HG02678 (cell line): ENCODE results near the gene RABEPK.
"Not testable (repeated sequence)": the region's sequence is repeated elsewhere in the genome, so short reads cannot be mapped to it uniquely, and the experiment has no call there.

ENCODE experiments used
- ATAC-seq: cut with Tn5 transposase; IDR thresholded peaks from one replicate; pipeline ENCODE4 v1.9.1; 2021; ENCODE audit warnings: mild to moderate bottlenecking, moderate library complexity; ENCODE audit not compliant: unreplicated experiment

Gene RABEPK, protein sequence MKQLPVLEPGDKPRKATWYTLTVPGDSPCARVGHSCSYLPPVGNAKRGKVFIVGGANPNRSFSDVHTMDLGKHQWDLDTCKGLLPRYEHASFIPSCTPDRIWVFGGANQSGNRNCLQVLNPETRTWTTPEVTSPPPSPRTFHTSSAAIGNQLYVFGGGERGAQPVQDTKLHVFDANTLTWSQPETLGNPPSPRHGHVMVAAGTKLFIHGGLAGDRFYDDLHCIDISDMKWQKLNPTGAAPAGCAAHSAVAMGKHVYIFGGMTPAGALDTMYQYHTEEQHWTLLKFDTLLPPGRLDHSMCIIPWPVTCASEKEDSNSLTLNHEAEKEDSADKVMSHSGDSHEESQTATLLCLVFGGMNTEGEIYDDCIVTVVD

DNA sequence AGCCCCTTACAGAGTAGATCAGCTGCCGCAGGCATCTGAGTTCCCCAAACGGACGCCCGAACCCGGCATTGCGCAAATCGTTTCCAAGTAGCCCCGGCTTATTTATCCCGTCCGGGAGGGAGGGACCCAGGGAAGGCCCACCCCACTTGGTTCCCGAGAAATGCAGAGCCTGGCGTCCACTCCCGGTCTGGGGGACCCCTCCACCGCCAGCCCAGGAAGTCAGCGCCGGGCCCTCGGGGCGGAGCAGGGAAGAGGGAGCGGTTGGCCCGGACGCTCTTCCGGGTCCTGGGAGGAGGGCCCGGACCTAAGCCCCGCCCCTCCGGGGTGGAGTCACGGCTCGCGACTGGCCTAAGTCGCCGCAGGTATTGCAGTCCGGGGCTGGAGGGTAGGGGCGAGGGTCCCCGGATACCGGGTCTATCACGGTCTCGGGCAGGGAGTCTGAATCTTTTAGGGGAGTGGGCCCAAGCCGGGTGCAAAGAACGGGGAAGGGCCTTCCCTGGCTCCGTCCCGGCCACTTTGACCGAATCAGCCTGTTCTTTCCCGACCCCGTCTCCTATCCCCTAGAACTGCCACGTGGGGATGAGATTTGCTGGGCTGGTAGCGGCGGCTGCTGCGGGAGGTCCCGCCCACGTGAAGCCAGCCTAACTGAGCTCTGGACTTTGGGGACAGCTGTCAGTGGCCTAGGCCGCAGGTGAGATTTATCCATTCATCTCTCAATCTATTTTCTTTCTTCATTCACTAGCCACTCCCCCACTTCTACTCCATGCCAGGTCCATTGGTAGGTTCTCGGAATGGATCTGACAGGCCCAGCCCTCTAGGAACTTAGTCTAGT lies at the start of gene RABEPK:
Gene RABEPK (plus strand): TSS at position 327 of the 832 bp plus-strand sequence. CDS start 2,472 bp downstream, outside the sequence.
- peak; percentile 98 for ATAC-seq

DNA sequence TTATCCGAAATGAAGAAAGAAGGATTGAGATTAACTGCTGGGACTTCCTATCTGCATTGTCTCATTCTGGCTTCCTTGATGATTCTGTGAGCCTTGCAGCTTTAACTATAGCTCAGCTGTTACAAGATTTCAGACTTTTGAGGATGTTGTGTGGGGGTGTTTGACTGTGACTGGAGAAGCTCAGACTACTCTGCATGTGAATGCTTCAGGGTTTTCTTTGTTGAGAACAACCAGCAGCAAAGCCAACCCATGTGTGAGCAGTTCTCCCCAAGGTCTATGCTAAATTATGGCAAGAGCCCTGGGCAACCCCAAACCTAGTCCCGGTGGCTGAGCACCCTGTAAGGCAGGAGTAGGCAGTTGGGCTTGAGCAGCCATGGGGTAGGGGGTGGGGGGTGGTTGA lies 48.6 kb upstream of the RABEPK start:
- ATAC-seq = no peak

DNA sequence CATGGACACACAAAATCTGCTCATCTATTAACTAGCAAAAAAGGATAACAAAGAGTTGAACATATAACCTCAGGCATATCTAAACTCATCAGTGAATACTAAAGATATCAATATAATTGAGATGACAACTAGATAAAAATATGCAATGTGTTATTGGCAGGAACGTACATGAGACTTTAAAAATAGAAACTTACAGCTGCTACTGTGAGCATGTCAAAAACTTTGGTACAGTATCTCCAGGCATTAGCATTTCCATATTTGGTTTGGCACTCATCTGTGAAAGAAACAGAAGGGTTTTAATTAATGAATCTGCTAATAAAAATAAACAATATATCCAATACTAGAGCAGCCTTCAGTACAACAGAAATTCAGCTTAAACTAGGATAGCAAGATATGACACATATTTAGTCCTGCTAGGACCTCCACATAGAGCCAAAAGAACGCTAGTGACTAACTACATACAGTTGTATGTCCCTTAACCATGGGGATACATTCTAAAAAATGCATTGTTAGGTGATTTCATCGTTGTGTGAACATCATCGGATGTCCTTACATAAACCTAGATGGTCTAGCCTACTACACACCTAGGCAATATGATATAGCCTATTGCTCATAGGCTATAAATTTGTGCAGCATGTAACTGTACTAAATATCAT lies 46.5 kb upstream of the RABEPK start:
- ATAC-seq = no peak

DNA sequence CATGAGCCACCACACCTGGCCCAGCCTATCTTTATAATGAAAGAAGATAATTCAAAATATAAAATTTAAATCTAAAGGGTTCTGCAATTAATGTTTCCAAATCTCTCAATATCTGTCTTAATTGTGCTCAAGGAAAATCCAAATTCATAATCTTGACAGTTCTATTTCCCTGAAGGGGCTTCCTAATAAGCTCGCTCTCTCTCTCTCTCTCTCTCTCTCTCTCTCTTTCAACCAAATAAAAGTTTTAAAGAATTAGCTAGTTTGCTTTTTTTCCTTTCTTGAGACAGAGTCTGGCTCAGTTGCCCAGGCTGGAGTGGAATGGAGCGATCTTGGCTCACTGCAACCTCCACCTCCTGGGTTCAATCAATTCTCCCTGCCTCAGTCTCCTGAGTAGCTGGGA lies 43.8 kb upstream of the RABEPK start:
- ATAC-seq = no peak

DNA sequence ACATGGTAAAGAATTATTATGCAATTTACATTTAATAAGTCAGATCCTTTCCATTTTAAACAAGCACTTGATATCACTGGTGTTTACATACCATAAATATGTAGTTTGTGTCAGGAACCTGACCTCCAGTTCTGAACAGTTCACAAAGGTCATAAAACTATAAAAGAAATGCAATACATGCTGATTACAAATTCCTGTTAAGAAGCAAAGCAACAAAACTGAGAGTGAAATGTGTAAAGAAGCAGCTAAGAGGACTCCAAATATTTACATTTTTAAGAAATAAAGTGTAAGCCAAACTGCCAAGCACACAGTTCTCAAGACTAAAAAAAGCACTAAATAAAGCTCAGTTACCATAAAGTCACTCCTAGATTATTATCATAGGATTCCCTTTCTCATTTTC lies 39.6 kb upstream of the RABEPK start:
- no peak for ATAC-seq

DNA sequence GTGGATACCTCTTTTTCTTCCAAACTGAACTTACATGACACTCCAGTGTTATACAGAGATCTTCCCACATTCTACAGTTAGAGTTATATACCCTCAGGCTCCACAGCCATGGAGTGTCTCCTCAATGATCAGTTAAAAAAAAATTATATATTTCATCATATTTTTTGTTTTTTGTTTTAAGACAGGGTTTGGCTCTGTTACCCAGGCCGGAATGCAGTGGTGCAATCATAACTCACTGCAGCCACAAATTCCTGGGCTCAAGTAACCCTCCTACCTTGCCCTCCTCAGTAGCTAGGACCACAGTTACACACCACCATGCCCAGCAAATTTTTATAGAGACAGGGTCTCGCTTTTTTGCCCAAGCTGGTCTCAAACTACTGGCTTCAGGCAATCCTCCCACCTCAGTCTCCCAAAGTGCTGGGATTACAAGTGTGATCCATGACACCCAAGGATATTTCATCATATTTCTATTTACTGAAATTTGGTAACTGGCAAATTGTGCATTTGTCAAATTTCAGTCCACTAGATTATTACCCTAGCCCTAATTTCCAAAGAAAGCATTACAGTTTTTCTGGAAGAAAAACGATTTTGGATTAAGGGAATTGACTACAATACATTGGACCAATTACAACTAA lies 38.9 kb upstream of the RABEPK start:
- no peak for ATAC-seq

DNA sequence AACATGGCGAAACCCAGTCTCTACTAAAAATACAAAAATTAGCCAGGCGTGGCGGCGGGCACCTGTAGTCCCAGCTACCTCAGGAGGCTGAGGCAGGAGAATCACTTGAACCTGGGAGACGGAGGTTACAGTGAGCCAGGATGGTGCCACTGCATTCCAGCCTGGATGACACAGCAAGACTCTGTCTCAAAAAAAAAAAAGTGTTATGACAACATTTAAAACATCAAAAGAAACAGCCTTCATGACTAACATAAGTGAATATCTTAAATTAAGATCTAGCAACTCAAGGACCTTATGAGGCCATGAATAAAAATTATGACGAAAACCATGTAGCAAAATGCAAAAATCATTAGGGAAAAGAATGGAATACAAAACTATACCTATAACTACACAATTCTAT lies 37.5 kb upstream of the RABEPK start:
- not testable (repeated sequence) for ATAC-seq

DNA sequence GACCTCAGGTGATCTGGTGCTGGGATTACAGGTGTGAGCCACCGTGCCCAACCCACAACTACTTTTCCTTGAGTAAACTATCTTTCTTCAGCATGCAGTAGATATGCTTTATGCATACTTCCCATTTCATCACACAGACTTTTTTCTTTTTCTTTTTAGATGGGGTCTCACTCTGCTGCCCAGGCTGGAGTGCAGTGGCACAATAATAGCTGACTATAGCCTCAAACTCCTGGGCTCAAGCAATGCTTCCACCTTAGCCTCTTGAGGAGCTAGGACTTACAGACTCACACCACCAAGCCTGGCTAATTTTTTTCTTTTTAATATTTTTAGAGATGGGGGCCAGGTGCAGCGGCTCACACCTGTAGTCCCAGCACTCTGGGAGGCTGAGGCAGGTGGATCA lies 33.6 kb upstream of the RABEPK start:
- ATAC-seq = no peak

DNA sequence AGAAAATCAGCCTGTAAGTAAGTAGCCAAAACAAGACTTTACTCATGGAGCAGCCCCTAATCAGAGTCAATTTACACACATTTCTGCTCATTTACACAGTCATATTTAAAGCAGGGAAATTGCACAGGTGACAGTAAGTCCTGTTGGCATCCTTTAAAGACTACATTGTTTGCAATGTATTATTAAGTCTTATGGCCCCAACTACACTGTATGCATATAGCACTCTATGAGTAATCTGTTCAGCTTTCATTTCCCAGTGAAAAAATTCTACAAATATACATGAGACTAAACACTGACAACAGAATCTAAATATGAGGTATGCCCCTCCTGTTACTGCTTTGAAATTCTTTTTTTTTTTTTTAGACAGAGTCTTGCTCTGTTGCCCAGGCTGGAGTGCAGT lies 30.4 kb upstream of the RABEPK start:
- no peak for ATAC-seq

DNA sequence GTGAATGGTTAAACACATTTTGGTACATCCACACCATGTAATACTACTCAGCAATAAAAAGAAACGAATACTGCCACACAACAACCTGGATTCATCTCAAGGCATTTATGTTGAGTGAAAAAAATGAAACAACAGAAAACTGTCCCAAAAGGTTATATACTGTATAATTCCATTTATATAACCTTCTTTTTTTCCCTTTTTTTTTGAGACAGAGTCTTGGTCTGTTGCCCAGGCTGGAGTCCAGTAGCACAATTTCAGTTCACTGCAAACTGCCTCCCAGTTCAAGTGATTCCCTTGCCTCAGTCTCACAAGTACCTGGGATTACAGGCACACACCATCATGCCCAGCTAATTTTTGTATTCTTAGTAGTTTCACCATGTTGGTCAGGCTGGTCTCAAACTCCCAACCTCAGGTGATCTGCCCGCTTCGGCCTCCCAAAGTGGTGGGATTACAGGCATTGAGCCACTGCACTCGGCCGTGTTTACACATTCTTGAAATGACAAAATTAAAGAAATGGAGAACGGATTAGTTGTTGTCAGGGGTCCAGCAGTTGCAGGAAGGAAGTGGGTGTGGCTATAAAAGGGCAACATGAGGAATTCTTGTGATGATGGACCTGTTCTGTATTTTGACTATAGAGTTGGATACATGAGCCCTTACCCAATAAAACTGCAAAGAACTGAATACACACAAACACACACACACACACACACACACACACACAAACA lies 28.1 kb upstream of the RABEPK start:
- ATAC-seq = no peak

DNA sequence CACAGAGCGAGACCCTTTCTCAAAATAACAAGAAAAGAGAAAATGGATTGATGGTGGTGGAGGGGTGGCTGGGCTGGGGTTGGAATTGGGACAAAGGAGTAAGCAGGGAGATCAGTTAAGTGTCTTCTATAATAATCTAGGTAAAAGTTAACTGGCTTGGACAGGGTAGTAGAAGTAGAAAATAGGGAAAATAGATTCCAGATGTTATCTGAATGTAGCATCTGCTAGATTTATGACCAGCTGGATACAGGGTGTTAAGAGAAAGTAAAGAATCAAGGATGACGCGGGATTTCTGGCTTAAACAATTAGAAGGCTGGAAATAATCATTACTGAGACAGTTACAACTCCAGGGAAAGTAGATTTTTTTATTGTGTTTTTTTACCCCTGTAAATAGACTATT lies 23.7 kb upstream of the RABEPK start:
- no peak for ATAC-seq

DNA sequence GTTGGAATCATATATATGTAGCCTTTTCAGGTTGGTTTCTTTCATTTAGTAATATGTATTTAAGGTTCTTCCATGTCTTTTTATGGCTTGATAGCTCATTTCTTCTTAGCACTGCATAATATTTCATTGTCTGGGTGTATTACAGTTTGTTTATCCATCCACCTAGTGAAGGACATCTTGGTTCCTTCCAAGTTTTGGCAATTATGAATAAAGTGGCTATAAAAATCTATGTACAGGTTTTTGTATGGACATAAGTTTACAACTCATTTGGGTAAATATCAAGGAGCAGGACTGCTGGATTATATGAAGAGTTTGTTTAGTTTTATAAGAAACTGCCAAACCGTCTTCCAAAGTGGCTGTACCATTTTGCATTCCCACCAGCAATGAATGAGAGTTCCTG lies 22.5 kb upstream of the RABEPK start:
- no peak for ATAC-seq

DNA sequence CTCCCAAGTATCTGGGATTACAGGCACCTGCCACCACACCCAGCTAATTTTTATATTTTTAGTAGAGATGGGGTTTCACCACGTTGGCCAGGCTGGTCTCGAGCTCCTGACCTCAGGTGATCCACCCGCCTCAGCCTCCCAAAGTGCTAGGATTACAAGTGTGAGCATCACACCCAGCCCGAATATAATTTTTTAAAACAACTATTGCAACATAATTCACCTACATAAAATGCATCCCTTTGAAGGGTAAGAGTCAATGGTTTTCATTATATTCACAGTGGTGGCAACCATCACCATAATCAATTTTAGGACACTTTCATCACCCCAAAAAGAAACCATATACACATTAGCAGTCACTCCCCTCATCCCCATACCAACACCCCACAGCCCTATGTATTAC lies 20.6 kb upstream of the RABEPK start:
- not testable (repeated sequence) for ATAC-seq

DNA sequence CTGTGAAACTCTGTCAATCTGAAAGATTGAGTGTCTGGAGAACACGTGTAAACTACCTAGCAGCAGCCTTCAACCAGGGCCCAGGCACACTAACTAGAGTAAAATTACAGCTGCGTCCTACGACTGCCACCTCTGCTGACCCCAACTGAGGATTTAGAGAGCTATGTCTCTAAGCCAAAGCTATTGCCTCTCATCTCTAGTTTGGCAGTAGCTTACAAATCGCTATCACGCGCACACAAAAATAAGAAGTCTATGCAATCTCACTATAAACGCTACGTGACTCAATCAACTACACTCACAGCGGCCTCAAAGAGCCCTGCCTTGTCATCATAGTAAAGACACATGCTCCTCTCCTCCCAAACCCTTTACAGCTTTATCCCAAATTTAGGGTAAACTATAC lies 19.5 kb upstream of the RABEPK start:
- ATAC-seq = no peak

DNA sequence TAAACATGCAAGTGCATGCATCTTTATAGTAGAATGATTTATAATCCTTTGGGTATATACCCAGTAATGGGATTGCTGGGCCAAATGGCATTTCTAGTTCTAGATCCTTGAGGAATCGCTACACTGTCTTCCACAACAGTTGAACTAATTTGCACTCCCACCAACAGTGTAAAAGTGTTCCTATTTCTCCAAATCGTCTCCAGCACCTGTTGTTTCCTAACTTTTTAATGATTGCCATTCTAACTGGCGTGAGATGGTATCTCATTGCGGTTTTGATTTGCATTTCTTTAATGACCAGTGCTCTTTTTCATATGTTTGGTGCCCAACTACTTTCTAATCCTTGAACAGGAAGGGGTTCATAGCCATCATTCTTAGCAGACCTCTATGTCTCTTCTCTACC lies 18.6 kb upstream of the RABEPK start:
- not testable (repeated sequence) for ATAC-seq

DNA sequence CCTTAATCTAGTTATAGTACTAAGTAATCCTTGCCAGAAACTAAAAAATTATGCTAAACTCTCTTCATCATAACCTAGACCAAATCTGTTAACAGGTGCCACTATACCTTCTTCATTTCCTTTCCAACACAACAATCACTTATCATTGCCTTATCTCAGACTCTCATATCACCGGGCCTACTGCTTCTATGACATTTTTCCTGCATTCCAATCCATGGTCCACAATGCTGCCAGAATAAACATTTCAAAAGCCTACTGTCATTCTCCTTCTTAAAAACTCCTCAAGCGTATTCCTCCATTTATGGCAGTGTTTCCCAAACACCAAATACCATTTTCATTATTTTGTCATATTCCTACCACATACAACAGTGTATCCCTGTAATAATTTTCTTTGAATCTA lies 17.3 kb upstream of the RABEPK start:
- no peak for ATAC-seq

DNA sequence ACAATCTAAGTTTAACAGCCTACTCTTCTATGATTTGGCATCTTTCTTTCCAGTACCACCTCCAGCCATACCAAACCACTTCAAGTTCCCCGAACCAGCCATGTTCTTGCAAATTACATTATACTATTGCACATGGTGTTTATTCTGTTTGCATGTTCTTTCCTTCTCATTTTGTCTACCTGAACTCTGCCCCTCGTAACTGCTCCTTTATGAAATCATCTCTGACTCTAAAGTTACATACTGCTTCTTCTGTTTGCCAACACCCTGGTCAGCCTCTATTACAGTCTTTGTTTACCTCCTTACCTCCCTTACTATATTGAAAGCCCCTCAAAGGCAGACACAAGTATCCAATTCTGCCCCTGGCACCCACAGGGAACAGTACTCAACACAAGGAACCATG lies 16.8 kb upstream of the RABEPK start:
- ATAC-seq = no peak

DNA sequence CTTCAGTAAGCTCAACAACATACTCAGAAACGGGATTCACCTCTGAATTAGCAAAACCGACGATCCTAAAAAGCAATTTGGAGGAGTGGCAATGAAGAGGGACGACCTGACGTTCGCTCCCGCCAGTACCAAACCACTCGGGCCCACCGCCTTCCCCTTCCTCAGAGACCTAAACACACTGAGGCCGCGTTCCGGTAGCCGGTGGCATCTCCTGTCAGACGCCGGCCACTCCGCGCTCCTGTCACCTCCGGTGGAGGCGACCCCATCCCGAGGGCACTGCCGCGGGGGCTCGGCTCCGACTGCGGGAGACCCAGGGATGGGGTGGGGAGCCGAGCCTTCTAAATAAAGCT lies 11.4 kb upstream of the RABEPK start:
- ATAC-seq = peak; percentile 7

DNA sequence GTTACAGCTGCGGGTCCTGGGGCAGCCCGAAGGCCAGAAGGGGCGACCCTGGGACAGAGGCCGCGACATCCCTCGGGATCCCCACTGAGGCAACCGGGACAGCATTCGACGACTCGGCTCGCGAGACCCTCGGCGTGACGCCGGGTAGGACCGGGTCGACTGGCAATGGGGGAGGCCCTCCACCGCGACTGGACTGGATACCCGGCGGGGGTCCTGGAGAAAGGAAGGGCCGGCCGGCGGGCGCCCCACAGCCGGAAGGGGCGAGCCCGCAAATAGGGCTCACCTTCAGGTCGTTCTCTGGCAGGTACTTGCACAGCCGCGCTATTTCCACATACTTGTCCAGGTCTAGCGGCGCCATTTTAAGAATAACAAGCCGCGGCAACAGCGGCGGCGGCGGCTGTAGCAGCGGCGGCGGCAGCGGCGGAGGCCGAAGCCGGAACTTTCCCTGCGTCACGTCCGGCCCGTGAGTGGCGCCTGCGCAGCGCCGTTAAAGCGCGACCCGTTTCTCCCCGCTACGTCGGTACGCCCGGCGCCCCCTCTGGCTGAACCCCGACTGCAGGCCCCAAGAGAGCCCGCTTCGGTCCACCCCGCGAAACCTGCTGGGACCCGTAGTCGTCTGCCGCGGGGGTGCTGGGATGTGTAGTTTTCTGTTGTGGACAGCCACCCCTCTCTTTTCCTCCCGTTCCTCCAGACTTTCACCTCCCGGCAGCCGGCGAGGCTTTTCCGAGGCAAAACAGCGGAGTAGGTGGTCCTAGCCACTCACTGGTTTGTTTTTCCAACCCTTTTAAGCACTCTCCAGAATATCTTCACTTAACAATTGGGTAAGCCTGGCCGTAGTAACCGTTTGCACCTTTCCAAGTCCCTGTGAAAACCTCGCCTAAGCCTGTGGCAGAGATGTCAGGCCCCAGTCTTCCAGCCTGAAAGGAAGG lies 10.7 kb upstream of the RABEPK start, which contains the start of gene PPP6C:
Gene PPP6C (minus strand): TSS at position 443 of the 929 bp plus-strand sequence. CDS start 85 bp downstream, at position 358.
- peak; percentile 96 for ATAC-seq
